ENCODE measurements around the gene COLEC12. TPM values are rescaled to one million over a fixed set of nuclear protein-coding genes. Genes with fewer than 3 reads are reported as not detected.
"Not testable (repeated sequence)": the region's sequence is repeated elsewhere in the genome, so short reads cannot be mapped to it uniquely, and the experiment has no call there.

The COLEC12 gene
- total and polyA plus RNA-seq, 10 of the 15 experiments (the other 5 are each of a cell fraction or from before 2014, with no cell fraction given), result 0.04 to 0.05 TPM; not detected in 8

- TF ChIP-seq, protein P1, sequence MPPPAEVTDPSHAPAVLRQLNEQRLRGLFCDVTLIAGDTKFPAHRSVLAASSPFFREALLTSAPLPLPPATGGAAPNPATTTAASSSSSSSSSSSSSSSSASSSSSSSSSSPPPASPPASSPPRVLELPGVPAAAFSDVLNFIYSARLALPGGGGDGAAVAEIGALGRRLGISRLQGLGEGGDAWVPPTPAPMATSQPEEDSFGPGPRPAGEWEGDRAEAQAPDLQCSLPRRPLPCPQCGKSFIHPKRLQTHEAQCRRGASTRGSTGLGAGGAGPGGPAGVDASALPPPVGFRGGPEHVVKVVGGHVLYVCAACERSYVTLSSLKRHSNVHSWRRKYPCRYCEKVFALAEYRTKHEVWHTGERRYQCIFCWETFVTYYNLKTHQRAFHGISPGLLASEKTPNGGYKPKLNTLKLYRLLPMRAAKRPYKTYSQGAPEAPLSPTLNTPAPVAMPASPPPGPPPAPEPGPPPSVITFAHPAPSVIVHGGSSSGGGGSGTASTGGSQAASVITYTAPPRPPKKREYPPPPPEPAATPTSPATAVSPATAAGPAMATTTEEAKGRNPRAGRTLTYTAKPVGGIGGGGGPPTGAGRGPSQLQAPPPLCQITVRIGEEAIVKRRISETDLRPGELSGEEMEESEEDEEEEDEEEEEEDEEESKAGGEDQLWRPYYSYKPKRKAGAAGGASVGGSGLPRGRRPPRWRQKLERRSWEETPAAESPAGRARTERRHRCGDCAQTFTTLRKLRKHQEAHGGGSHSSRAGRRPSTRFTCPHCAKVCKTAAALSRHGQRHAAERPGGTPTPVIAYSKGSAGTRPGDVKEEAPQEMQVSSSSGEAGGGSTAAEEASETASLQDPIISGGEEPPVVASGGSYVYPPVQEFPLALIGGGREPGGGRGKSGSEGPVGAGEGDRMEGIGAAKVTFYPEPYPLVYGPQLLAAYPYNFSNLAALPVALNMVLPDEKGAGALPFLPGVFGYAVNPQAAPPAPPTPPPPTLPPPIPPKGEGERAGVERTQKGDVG (CRISPR knock-in tag; IDR thresholded peaks at IDR 0.05), result no peak
- no peak for TF ChIP-seq SKIL (IDR thresholded peaks at IDR 0.05; ENCODE audit: low read depth, poor library complexity, severe bottlenecking)
Observed at GRCh38 chr18:292271-292670, 208.2 kb downstream of the COLEC12 start (continued).

DNA sequence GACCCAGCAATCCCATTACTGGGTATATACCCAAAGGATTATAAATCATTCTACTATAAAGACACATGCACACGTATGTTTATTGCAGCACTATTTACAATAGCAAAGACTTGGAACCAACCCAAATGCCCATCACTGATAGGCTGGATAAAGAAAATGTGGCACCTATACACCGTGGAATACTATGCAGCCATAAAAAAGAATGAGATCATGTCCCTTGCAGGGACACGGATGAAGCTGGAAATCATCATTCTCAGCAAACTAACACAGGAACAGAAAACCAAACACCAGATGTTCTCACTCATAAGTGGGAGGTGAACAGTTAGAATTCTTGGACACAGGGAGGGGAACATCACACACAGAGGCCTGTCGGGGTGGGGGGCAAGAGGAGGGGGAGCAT is 210.5 kb downstream of the COLEC12 start:
- H3K9me3 ChIP-seq (replicated peaks; ENCODE audit: control insufficient read depth, insufficient read depth, low read length); H3K27ac ChIP-seq (ENCODE audit: control insufficient read depth, insufficient read depth); BruUV-seq (replicated peaks); RAD21 ChIA-PET (ENCODE audit: unreplicated experiment); H3K79me2 ChIP-seq (ENCODE audit: control insufficient read depth, insufficient read depth, low read length); H4K20me1 ChIP-seq (ENCODE audit: control insufficient read depth, insufficient read depth); H2AFZ ChIP-seq (ENCODE audit: control insufficient read depth, low read depth, low read length); H3K4me3 ChIP-seq; CTCF ChIA-PET; DNase-seq (ENCODE audit: low read depth, low spot score); H3K9ac ChIP-seq (ENCODE audit: control insufficient read depth, insufficient read depth, low read length); FAIRE-seq; H3K27me3 ChIP-seq (replicated peaks in 1 of 2; ENCODE audit: control insufficient read depth in 2 of 2, insufficient read depth in 2 of 2, low read length in 1 of 2); POLR2A ChIA-PET; H3K36me3 ChIP-seq (ENCODE audit: control insufficient read depth in 2 of 2, insufficient read depth in 2 of 2, low read length in 1 of 2); ATAC-seq; H3K4me1 ChIP-seq (ENCODE audit: control insufficient read depth, insufficient read depth, low read length); H3K4me2 ChIP-seq (ENCODE audit: control insufficient read depth, insufficient read depth): not testable (repeated sequence)
- intact Hi-C loops (cut with micrococcal nuclease; ENCODE audit: unreplicated experiment), result loop anchor here (5.0 kb wide), 1 partner anchor 327 kb away; no protein-coding TSS in a partner anchor
- WGBS (ENCODE audit: insufficient coverage, insufficient replicate concordance, low lambda C conversion rate, missing lambda C conversion rate), result 45% methylated on average over 4 of the region's 4 CpGs
- in situ Hi-C loops (cut with MboI), result loop anchor here (10.0 kb wide), 1 partner anchor 325 kb away; no protein-coding TSS in a partner anchor
- SMC1A ChIA-PET (ENCODE audit: uncharacterized antibody, unreplicated experiment), result interaction anchor here (0.8 kb wide), 1 partner anchor 123 kb away, joined by 3 read pairs; no protein-coding TSS in a partner anchor

All from GM12878 (cell line).